GM11168 (cell line): ENCODE measurements around the gene RELN.

Source experiments
- in situ Hi-C: fragments of 300-500 bp; cut with MboI; formaldehyde crosslinking; loops from one replicate; pipeline ENCODE4 v1.12.0; 2022; ENCODE audit warnings: low sequenced_read_pairs; ENCODE audit not compliant: unreplicated experiment

Gene RELN

DNA sequence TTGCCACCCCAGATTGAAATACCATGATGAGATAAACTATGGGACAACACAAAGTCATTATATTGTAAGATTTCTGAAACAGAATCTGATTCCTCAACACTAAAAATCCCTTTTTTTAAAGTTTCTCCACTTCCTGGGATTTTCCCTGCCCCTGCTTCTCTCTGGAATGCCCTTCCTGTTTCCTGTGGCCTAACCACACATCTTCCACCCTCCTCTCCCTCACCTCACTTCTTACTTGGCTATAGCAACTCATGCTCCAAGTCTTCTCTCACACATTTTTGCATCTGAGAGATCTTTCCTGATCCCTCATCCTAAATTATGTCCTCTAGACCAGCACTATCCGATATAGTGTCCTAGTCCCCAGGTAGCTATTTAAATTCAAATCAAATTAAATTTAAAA lies 4.1 kb upstream of the RELN start:
- in situ Hi-C loops = no loop called here

GRCh38 chr7:103991406-103991805 lies 1.9 kb upstream of the RELN start:
- in situ Hi-C loops = no loop called here

- in situ Hi-C loops = no loop called here
Observed at GRCh38 chr7:103990991-103991390, 1.5 kb upstream of the RELN start.

DNA sequence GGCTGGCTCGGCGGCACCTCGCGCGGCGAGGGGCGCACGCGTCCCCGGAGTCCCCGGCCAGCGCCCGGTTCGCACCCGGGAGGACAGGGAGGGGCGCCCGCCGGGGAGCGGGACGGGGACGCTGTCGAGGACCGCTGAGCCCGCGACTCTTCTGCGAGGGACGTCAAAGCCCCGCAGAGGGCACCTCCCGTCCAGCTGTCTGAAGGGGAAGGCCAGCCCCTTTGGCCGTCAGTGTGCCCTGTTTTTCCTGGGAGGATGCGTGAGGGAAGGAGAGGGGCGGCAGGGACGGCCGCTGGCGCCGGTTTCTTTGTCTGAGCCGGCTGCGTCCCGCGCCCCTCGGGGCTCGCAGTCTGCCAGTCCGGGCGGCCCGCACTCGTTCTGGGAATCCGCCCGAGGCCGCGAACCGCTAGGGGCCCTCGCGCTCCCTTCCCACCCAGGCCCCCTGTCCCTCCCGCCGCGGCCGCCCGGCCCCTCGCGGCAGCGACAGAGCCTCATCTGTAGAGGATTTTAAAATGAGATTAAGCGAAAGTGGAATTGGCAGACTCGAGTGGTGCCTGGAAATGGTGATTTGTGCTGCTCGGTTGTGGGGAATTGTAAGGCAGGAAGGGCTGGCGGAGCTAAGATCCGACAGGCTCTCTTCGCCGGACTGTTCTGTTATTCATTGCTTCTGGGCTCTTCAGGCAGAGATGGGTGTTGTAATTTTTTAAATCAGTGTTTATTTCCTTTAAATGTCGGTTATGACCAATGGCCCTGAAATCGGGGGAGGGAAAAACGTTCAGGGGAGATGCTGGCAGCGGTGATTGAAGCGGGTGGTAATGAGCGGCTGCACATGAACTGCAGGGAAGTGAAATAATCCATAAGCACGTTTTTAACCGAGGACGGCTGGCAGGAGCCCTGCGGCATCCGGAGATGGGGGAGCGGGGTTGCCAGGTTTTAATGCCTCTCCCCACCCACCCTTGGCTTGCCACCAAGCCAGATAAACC lies 618 bp upstream of the RELN start:
- in situ Hi-C loops = no loop called here

DNA sequence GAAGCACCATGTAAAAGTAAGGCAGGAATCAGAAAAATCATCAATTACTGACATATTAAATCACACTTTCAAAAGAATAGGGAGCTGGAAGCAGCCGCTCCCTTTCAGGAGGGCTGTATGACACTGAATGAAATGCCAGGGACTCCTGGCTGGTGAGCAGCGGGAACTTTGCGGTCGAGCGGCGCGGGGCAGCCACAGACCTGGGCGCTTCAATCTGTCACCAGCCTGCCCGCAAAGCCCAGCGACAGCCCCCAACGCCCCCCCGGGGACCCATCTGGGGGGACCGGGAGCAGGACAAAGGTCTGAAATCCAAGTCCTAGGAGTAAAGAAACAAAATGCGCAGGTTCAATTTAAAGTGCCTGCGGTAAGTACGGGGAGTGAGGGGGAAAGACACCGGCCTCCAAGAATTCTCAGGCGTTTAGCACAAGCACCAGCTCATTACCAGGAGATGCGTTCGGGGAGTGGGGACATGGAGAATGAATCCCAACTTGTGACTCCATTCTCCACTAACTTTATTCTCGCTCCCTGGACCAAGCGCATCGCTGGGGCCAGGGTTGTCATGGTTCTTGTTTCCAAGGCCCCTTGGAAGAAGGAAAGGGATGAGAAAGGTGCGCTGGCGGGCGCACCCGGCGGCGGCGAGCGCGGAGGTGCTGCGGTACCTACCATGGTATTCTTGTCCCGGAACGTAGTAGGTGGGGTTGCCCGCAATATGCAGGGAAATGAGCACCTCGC lies 824 bp downstream of the RELN start:
- in situ Hi-C loops = no loop called here

DNA sequence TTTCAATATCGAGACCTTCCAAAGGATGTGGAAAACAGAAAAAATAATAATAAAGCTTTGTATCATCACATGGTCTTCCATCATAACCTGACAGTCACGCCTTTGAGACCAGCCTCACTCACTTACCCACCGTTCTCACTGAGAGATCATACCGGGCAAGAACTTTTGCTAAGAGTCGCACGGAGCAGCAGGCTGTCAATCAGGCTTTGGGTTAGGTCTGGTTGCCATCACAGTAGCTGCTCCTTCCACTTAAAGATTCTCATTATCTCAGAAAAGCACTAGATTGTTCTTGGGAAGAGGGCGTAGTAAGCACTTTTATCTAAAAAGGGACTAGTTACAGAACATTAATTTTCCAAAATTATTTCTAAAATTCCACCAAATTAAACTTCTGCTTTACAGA lies 2.0 kb downstream of the RELN start:
- in situ Hi-C loops = no loop called here

DNA sequence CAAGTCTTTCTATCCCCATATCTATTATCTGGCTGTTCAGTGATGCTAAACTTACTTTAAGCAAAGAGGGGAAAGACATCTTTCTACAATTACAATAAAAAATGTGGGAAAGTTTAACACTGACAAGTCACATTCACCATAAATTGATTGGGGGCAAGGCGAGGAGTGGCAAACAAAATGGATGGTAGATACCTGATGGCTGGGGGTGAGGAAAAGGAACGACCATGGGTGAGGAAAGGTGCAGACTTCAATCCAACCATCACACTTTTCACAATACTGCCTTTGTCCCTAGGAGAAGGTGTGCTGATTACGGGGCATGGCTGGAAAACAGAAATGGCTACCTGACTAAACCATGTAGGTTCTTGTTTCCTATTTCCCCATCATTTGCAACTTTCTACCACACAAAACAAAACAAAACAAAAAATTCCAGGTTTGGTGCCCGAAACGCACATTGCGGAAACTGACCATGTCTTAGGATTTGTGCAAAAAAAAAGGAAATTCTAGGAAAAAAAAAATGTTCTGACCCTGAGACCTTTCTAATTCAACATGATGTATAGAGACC lies 3.8 kb downstream of the RELN start:
- in situ Hi-C loops = no loop called here

GRCh38 chr7:103984050-103984449 lies 5.4 kb downstream of the RELN start:
- in situ Hi-C loops = no loop called here

- in situ Hi-C loops = no loop called here
Observed at GRCh38 chr7:103983201-103983977, 6.1 kb downstream of the RELN start.

GRCh38 chr7:103981003-103981423 lies 8.4 kb downstream of the RELN start:
- in situ Hi-C loops = no loop called here

- in situ Hi-C loops = no loop called here
Observed at GRCh38 chr7:103972779-103973434, 16.6 kb downstream of the RELN start.

- in situ Hi-C loops = no loop called here
Observed at GRCh38 chr7:103967401-103967800, 22.1 kb downstream of the RELN start.

GRCh38 chr7:103966593-103967277 lies 22.7 kb downstream of the RELN start:
- in situ Hi-C loops = no loop called here

DNA sequence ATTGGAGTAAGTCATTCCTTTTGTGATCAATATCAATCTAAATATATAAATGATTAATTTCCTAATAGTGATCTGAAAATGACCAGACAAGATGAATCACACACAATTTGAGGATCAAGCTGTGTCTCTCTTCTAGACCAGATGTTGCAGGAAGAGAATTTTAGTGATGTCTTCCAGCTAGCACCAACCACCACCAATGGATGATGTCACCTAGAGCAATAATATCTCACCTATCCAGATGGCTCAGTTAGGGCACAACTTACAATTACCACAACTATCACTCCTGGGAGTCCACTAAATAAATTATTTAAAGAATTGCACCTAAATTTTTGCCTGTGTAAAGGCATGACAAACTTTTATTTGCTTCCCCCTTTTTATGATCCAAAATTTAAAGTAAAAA lies 25.2 kb downstream of the RELN start:
- in situ Hi-C loops = no loop called here

GRCh38 chr7:103962070-103962469 lies 27.4 kb downstream of the RELN start:
- in situ Hi-C loops = no loop called here

GRCh38 chr7:103958284-103958818 lies 31.1 kb downstream of the RELN start:
- in situ Hi-C loops = no loop called here

- in situ Hi-C loops = no loop called here
Observed at GRCh38 chr7:103955985-103956384, 33.5 kb downstream of the RELN start.

DNA sequence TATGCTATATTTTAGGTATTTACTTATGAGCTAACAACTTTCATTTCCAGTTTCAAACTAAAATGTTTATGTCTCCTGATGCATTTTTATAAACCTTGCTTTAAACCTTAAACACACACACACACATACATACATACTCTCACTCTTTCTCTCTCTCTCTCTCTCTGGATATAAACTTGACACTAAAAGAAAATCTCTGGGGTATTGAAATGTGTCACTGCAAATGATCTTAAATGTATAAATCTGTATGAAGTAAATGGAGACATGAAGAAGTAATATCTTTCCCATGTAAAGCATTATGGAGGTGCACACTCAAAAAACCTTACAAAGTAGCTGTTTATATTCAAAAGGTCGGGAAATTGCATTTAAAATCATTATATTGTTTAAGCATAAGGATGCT lies 37.0 kb downstream of the RELN start:
- in situ Hi-C loops = no loop called here

GRCh38 chr7:103951311-103951710 lies 38.1 kb downstream of the RELN start:
- in situ Hi-C loops = no loop called here
